Skin epidermis (tissue), 12 donors: ENCODE data around the gene YIPF2.
"Not testable (repeated sequence)": the region's sequence is repeated elsewhere in the genome, so short reads cannot be mapped to it uniquely, and the experiment has no call there.

Source experiments
- H3K27ac ChIP-seq, 21 experiments: fragments of 200-600 bp; sonication (generic) in 11 of 21; one replicate each; pipeline ENCODE4 v1.5.0; 2020; ENCODE audit warnings: mild to moderate bottlenecking in 3 of 21, inconsistent platforms in 2 of 21, moderate library complexity in 2 of 21
- H3K4me3 ChIP-seq, 7 experiments: fragments of 200-600 bp; sonication (generic) in 2 of 7; one replicate each; pipeline ENCODE4 v1.5.0; 2020; ENCODE audit warnings: inconsistent platforms in 2 of 7, mild to moderate bottlenecking in 2 of 7, moderate library complexity in 1 of 7

Gene YIPF2

DNA sequence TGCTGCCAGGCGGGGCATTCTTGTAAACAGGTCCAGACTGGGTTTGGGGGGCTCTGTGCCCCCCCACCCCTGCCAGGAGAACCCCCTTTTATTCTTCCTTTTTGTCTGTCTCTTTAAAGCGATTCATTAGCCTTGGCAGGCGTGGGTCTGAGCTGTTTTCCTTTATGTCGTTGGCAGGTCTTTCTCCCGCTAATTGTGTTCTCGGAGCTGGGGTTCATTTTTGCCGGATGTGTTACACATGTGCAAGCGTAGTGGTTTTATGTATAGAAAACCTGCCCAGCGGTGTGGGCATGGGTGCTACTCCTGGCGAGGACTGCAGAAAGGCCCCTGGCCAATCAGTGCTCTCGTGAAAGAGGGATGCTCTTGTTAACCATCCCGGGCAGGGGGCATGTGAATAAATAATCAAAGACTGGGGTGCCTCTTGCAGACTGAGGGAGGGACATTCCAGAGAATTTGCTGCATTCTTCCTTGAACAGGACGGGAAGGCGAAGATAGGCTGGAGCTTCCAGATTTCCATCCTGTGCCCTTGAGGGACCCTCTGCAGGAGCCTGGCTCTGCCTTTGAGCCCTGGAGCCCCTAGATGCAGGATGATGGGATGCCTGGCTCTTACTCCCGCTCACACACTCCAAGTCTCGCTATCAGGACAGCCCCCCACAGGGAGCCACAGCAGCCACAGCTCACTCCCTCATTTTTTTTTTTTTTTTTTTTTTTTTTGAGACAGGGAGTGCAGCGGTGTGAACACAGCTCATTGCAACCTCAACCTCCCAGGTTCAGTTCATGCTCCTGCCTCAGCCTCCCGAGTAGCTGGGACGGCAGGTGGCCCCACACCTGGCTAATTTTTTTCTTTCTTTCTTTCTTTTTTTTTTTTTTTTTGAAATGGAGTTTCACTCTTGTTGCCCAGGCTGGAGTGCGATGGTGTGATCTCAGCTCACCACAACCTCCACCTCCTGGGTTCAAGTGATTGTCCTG is 43.0 kb downstream of the YIPF2 start:
- Histone ChIP-seq H3K4me3 (no peak overlapping the region), H3K27ac (peak overlapping the region in 4 of 21 experiments; percentile 0 to 52 (median 27))

DNA sequence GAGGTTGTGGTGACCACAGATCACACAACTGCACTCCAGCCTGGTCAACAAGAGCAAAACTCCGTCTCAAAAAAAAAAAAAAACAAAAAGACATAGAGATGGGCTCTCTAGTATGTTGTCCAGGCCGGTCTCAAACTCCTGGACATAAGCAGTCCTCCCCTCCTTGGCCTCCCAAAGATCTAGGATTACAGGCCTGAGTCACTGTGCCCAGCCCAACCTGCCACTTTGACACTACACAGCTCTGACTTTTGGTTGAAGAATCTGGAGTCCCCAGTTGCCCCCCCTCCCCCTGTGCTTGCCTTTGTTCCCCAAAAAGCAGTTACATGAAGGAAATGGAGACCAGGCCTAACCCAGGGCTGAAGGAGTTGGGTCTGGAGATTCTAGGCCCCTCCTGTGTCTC is 44.2 kb downstream of the YIPF2 start:
- no peak overlapping the region for H3K4me3 ChIP-seq
- peak overlapping the region in 3 of 21 experiments; percentile 0 to 52 (median 13) for H3K27ac ChIP-seq

DNA sequence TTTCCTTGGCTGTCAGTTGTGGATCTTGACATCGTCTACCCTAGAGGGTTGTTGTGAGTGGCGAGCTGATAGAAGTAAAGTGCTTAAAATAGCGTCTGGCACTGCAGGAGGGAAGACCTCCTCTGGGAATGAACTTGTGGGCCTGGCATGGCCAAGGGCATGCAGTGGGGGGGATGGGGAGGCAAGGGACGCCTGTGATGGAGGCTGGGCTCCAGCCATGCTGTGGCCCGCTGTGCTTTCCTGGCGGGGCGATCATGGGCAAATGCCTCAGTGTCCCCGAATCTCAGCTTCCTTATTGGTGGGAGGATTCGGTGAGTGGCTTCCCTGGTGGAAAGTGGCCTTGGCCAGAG is 46.4 kb downstream of the YIPF2 start:
- H3K4me3 ChIP-seq, result no peak overlapping the region
- no peak overlapping the region for H3K27ac ChIP-seq

DNA sequence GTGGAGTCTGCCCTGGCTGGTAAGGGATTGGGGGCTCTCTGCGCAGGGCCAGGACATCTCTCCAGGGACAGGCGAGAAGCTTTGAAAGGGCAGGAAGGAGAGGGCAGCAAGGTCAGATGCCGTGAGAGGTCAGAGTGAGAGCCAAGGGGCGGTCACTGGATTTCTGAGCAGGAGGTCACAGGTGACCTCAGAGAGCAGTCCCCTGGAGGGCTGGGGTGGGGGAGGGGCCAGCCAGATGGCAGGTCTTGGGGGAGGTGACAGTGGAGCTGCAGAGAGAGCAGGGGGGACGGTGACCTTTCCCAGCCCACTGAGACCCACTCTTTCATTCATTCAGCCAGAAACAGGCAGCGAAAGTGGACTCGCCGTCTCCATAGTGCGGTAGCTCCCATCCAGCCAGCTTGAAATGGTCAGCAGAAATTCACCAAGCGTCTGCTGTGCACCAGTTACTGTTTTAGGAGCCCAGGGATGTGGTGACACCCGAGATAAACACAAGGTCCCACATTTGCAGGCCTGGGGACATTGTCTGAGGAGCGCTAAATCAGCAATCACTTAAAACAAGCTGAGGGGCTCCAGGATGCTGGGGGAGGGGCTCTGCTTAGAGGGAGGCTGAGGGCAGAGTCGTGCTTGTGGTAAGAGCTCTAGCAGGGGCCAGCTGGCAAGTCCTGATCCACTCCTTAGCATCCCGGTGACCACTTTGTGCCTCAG is 46.9 kb downstream of the YIPF2 start:
- Histone ChIP-seq H3K4me3 (no peak overlapping the region), H3K27ac (no peak overlapping the region)

DNA sequence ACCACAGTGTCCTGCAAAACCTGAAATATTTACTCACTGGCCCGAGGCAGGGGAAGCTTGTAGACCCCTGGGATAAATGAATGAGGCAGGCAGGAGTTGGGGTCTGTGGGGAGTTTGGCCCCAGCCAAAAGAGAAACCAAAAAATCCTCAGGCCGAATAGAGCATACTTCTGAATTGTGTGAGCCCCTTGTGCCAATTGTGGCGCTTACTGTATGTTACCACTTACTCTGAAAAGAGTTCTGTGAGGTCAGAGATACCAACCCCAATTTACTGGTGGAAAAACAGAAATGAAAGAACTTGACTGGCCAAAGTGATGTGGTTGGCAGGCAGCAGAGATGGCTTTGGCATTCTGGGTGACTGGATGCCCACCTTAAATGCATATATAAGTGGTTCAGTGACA is 50.2 kb downstream of the YIPF2 start:
- H3K27ac ChIP-seq, result peak overlapping the region in 10 of 21 experiments; percentile 7 to 78 (median 45)
- no peak overlapping the region for H3K4me3 ChIP-seq

DNA sequence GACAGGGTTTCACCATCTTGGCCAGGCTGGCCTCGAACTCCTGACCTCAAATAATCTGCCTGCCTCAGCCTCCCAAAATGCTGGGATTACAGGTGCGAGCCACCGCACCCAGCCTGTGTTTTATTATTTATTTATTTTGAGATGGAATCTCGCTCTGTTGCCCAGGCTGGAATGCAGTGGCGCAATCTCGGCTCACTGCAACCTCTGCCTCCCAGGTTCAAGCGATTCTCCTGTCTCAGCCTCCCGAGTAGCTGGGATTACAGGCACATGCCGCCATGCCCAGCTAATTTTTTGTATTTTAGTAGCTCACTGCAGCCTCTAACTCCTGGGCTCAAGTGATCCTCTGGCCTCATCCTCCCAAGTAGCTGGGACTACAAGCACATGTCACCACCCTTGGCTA is 50.8 kb downstream of the YIPF2 start:
- not testable (repeated sequence) for H3K4me3 ChIP-seq
- peak overlapping the region in 12 of 21 experiments; percentile 7 to 78 (median 45) for H3K27ac ChIP-seq

DNA sequence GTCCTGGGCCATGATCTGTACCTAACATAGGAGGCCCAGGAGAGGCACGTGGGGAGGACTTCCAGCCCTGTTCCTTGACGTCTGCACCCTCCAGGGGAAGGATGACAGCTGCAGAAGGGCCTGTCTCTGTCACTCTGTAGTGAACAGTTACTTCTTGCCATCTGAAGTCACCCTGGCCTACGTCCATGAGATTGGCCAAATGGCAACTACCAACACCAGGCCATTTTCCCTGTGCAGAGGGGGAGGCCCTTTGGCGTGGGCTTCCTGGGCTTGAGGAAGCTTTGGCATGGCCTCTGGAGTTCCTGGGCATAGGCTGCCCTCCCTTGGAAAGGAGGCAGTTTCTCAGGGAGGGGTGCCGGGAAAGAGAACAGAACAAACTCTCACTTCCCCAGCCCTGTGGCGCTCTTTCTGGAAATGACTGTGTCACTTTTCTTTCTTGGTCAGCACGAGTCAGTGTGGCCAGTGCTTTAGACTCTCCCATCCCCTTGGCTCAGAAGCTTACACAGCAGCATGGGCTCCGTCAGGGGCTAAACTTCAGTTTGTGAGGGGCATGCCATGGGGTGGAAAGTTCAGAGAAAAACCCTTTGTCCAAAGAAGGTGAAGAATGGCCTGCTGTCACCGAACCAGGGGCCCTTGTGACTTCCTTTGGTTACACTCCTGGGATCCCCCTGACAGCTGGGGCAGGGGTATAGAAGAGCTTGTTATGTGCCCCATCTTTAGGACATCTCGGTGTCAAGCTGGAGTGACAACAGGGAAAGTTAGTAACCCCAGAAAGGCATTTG is 51.8 kb downstream of the YIPF2 start:
- no peak overlapping the region for H3K4me3 ChIP-seq
- H3K27ac ChIP-seq, result peak overlapping the region in 16 of 21 experiments; percentile 9 to 78 (median 40)

DNA sequence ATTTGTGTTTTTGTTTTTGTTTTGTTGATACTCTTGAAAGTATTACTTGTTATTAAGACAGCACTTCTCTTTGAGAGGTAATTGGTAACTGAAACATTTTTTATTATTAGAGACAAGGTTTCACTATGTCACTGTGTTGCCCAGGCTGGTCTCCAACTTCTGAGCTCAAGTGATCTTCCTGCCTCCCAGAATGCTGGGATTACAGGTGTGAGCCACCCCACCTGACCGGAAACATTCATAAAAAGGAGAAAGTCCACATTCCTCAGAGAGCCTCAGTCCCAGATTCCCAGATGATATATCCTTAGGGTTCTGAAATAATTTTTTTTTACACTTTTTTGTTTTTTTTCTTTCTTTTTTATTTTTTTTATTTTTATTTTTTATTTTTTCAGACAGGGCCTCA is 54.4 kb downstream of the YIPF2 start:
- Histone ChIP-seq H3K4me3 (no peak overlapping the region), H3K27ac (no peak overlapping the region)

DNA sequence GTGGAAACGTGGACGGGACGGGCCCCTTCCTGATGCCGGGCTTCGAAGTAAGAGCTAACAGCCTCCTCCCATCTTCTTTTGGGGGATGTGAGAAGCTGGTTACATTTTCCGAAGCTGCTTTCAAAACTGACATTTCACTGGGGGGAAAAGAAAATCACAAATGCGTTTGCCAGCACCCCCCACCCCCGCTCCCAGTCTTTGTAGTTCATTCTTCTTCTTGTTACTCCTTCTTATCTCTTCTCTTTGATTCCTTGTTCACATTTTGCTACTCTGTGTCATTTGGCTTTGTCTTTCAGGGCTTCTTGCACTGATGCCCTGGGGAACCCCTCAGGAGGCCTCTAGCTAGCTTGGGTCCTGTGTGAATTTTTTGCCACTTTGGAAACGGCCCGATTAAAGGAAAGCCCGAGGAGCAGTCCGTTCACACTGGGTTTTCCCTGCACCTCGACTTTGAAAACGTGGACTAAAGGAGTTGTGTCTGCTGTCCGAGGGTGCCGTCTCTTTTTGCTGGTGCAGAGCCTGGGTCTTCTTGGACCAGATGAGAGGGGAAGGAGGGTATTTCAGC is 55.8 kb downstream of the YIPF2 start:
- H3K27ac ChIP-seq, result peak overlapping the region in 20 of 21 experiments; percentile 70 to 96 (median 92)
- H3K4me3 ChIP-seq, result peak overlapping the region; percentile 69 to 97 (median 85)
